ENCODE data around the gene DPYD. TPM values are rescaled to one million over a fixed set of nuclear protein-coding genes. Genes with fewer than 3 reads are reported as not detected.

The DPYD gene
- total RNA-seq, 2 donors from 2014 or later = 9.2 to 17.5 TPM

DNA sequence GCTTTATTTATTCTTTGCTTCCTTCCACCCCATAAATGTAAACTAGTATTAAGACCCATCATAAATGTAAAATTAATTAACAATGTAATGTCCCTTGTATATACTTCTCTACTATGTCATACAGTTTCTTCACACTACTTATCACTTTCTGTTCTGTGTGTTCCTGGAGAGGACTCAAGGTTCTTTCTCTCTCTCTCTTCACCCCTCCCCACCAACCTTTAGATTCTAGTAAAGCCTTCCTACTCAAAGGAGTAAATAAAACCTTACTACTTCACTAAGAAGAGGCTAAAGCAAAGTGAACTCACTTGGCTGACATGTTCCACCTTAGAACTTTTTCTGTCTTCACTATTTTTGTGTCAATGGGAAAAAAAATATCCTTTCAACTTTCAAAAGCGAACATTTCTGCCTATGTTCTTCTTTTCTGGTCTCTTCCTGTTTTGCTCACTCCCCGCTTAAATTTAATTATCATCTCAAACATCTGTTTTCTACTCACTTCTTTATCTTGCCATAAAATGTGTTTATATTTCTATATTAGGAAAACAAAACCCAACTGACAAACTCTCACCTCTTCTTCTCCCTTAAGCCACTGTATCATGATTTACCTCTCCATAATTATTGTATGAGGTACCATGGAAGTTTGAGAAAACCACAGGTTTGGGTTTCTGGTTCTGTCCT is 260.3 kb downstream of the DPYD start:
- no peak for DNase-seq
- no peak overlapping the region for H3K4me3 ChIP-seq (ENCODE audit: low read length)
- no peaks in the 10 kb centered on the region for H3K4me1 ChIP-seq (ENCODE audit: control insufficient read depth, insufficient read depth, low read length)
- Mint-ChIP-seq H3K4me1 (peaks cover 11% of the 10 kb centered on the region), H3K9me3 (no peaks in the 10 kb centered on the region), H3K36me3 (ENCODE audit: low read depth) (no peaks in the 10 kb centered on the region), H3K4me3 (no peak overlapping the region), H3K27ac (no peak overlapping the region), H3K27me3 (ENCODE audit: insufficient read depth) (no peaks in the 10 kb centered on the region)
- 91 to 100% methylated on average over 1 to 2 of the region's 2 CpGs for WGBS, 2 experiments (ENCODE audit: insufficient coverage in 1 of 2, insufficient read length in 1 of 2)
- no peaks in the 10 kb centered on the region for H3K9me3 ChIP-seq (ENCODE audit: control insufficient read depth, low read length)
- no peaks in the 10 kb centered on the region for H3K27me3 ChIP-seq (ENCODE audit: control insufficient read depth, insufficient read depth, low read length, poor library complexity, severe bottlenecking)
- no peak overlapping the region for H3K27ac ChIP-seq (ENCODE audit: low read depth, low read length)
- no peak overlapping the region for H3K9ac ChIP-seq (ENCODE audit: extremely low read depth, low read length, poor library complexity, severe bottlenecking)
- no peaks in the 10 kb centered on the region for H3K36me3 ChIP-seq (ENCODE audit: control insufficient read depth, insufficient read depth, low read length)
- TF ChIP-seq, protein P1, sequence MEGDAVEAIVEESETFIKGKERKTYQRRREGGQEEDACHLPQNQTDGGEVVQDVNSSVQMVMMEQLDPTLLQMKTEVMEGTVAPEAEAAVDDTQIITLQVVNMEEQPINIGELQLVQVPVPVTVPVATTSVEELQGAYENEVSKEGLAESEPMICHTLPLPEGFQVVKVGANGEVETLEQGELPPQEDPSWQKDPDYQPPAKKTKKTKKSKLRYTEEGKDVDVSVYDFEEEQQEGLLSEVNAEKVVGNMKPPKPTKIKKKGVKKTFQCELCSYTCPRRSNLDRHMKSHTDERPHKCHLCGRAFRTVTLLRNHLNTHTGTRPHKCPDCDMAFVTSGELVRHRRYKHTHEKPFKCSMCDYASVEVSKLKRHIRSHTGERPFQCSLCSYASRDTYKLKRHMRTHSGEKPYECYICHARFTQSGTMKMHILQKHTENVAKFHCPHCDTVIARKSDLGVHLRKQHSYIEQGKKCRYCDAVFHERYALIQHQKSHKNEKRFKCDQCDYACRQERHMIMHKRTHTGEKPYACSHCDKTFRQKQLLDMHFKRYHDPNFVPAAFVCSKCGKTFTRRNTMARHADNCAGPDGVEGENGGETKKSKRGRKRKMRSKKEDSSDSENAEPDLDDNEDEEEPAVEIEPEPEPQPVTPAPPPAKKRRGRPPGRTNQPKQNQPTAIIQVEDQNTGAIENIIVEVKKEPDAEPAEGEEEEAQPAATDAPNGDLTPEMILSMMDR (conservative IDR thresholded peaks at IDR 0.05) = no peak

DNA sequence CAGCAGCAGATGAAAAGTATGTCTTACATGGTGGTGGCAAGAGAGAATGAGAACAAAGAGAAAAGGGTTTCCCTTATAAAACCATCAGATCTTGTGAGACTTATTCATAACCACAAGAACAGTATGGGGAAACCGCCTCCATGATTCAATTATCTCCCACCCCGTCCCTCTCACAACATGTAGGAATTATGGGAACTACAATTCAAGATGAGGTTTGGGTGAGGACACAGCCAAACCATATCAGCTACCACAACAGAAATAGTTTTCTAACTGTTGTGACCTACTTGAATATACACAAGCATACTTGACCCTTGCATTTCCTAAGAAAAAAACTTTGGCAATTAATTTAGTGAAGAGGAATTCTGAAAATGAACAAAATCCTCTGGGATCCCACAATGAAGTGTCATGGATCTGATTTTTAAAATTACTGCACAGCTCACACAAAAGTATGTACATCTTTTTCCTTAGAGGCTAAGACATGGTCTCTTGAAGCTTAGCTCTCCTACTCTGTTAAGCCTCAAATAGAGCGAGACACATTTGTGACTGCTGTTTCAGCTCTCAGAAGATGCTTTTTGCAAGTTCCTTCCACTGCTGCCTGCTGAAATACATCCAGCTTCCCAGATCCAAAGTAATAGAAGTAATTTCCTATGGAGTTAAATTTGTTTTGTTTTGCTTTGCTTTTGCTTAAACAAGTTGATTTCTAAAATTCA is 265.8 kb downstream of the DPYD start:
- Histone ChIP-seq H3K36me3 (ENCODE audit: control insufficient read depth, insufficient read depth, low read length) (no peaks in the 10 kb centered on the region), H3K27ac (ENCODE audit: low read depth, low read length) (no peak overlapping the region), H3K9ac (ENCODE audit: extremely low read depth, low read length, poor library complexity, severe bottlenecking) (no peak overlapping the region), H3K9me3 (ENCODE audit: control insufficient read depth, low read length) (no peaks in the 10 kb centered on the region), H3K27me3 (ENCODE audit: control insufficient read depth, insufficient read depth, low read length, poor library complexity, severe bottlenecking) (no peaks in the 10 kb centered on the region), H3K4me3 (ENCODE audit: low read length) (no peak overlapping the region), H3K4me1 (ENCODE audit: control insufficient read depth, insufficient read depth, low read length) (no peaks in the 10 kb centered on the region)
- 90% methylated on average over 3 of the region's 3 CpGs; no CpG with 5 or more reads in 1 of the 2 experiments for WGBS, 2 experiments (ENCODE audit: insufficient coverage in 1 of 2, insufficient read length in 1 of 2)
- Mint-ChIP-seq H3K27me3 (ENCODE audit: insufficient read depth) (no peaks in the 10 kb centered on the region), H3K9me3 (no peaks in the 10 kb centered on the region), H3K4me3 (no peak overlapping the region), H3K36me3 (ENCODE audit: low read depth) (no peaks in the 10 kb centered on the region), H3K4me1 (peaks cover 5% of the 10 kb centered on the region), H3K27ac (no peak overlapping the region)
- TF ChIP-seq, protein P1 (conservative IDR thresholded peaks at IDR 0.05) = no peak
- DNase-seq = no peak

DNA sequence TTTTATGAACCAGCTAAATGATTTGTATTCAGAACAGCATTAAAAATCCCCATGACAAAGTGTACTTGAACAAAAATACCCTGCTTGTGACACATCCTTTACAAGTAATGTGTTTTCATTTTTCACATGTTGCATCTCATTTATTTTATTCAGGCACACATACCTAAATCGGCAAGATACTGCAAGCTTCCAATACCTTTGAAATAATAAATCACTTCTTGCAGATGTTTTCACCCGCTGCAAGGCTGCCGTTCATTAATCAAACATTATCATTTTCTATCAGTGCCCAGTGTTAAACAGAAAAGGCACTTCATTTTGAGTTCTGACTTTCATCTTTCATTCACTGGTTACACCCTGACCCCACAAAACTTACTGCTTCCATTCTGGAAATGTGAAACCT is 269.6 kb downstream of the DPYD start:
- no peak overlapping the region for H3K4me3 Mint-ChIP-seq
- no peak for DNase-seq
- TF ChIP-seq, protein P1 (conservative IDR thresholded peaks at IDR 0.05) = no peak
- Histone ChIP-seq H3K27me3 (ENCODE audit: control insufficient read depth, insufficient read depth, low read length, poor library complexity, severe bottlenecking) (no peaks in the 10 kb centered on the region), H3K4me3 (ENCODE audit: low read length) (no peak overlapping the region), H3K9ac (ENCODE audit: extremely low read depth, low read length, poor library complexity, severe bottlenecking) (no peak overlapping the region), H3K9me3 (ENCODE audit: control insufficient read depth, low read length) (peaks cover 6% of the 10 kb centered on the region), H3K36me3 (ENCODE audit: control insufficient read depth, insufficient read depth, low read length) (no peaks in the 10 kb centered on the region), H3K27ac (ENCODE audit: low read depth, low read length) (no peak overlapping the region), H3K4me1 (ENCODE audit: control insufficient read depth, insufficient read depth, low read length) (no peaks in the 10 kb centered on the region)
- 90 to 97% methylated on average over 3 of the region's 3 CpGs for WGBS, 2 experiments (ENCODE audit: insufficient coverage in 1 of 2, insufficient read length in 1 of 2)
- H3K27me3 Mint-ChIP-seq (ENCODE audit: insufficient read depth) = no peaks in the 10 kb centered on the region
- no peak overlapping the region for H3K27ac Mint-ChIP-seq
- peaks cover 6% of the 10 kb centered on the region for H3K9me3 Mint-ChIP-seq
- H3K4me1 Mint-ChIP-seq = peaks cover 4% of the 10 kb centered on the region
- H3K36me3 Mint-ChIP-seq (ENCODE audit: low read depth) = no peaks in the 10 kb centered on the region

Measured in endodermal cell (in vitro differentiated cells).